ENCODE data around the gene B4GALT5.
A peak's percentile ranks its signal among the peaks of the same experiment; 100 is the strongest.

B4GALT5 gene

DNA sequence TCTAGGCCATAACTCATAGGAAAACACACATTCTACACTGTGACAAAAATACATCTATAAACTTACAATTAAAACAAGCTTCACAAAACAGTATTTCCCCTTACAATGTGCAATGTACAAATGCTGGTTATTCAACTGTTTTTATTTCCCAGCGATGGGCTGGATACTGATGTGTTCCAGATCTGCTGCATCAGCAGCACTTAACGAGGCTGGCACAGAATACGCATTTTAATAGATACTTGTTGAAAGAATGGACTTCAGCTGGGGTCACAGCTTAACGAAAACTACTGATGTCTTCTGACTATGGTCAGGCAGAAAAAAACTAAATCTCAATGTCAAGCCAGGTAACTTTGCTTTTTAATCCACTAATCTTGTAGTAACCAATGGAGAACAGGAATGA, 70.9 kb downstream of the B4GALT5 start:
- no peaks in the 10 kb centered on the region for H3K9me3 ChIP-seq (ENCODE audit: control insufficient read depth, low read length)
- no peaks in the 10 kb centered on the region for H3K27me3 ChIP-seq (ENCODE audit: control insufficient read depth, insufficient read depth, low read length)
- TF ChIP-seq, protein P1, sequence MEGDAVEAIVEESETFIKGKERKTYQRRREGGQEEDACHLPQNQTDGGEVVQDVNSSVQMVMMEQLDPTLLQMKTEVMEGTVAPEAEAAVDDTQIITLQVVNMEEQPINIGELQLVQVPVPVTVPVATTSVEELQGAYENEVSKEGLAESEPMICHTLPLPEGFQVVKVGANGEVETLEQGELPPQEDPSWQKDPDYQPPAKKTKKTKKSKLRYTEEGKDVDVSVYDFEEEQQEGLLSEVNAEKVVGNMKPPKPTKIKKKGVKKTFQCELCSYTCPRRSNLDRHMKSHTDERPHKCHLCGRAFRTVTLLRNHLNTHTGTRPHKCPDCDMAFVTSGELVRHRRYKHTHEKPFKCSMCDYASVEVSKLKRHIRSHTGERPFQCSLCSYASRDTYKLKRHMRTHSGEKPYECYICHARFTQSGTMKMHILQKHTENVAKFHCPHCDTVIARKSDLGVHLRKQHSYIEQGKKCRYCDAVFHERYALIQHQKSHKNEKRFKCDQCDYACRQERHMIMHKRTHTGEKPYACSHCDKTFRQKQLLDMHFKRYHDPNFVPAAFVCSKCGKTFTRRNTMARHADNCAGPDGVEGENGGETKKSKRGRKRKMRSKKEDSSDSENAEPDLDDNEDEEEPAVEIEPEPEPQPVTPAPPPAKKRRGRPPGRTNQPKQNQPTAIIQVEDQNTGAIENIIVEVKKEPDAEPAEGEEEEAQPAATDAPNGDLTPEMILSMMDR (IDR thresholded peaks at IDR 0.05): no peak
- no peak overlapping the region for H3K27ac ChIP-seq
- H2AFZ ChIP-seq: no peak overlapping the region
- H3K79me2 ChIP-seq: no peaks in the 10 kb centered on the region
- peaks cover 12% of the 10 kb centered on the region for H3K4me1 ChIP-seq
- peak overlapping the region; percentile 13 for H3K4me3 ChIP-seq (ENCODE audit: low read depth, low read length)
- peak overlapping the region; percentile 41 for H3K4me2 ChIP-seq (ENCODE audit: low read length)
- no peak overlapping the region for H3K9ac ChIP-seq
- no peaks in the 10 kb centered on the region for H3K36me3 ChIP-seq (ENCODE audit: control insufficient read depth, insufficient read depth, low read length)

DNA sequence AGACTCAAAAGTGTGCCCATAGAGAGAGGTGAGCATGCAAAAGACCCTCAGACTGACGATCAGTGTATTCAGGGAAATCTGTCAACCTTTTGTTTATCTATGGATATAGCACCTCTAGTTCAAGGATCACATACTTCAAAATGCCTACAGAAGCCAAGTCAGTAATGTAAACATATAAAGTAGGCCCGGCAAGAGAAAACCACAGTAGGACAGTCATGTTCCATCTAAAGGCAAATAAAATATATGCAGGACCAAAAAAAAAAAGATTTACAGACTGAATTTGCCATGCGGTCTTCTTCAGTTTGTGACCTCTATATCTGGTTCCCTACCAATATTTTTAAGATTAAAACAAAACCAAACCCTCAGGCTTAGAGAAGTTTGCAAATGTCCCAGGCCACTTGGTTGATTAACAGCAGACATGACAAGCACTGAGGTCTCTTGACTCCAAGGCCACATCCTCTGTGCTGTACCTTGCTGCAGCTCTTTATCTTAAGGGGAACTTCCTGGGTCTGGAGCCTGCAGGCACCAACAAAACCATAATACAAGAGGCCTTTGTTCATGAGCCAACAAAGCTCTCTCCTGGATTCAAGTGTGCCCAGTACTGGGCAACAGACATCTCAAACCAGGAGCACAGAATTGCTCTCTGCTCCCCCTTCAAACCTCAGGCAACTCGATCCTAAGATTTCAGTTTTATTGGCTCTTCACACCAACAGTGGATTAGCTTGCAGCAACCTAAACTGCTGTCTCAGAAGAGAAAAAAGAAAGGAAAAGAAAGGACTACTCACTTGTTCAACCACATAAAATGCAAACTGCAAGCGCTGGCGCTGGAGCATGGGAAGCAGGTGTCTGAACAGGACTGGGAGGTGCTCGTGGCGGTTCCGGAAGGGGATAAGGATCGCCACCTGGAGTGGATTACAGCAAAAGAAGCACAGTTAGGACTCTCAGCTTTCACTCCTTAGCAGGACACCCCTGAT, 71.7 kb downstream of the B4GALT5 start:
- H3K4me1 ChIP-seq: peaks cover 12% of the 10 kb centered on the region
- no peaks in the 10 kb centered on the region for H3K27me3 ChIP-seq (ENCODE audit: control insufficient read depth, insufficient read depth, low read length)
- no peaks in the 10 kb centered on the region for H3K79me2 ChIP-seq
- H3K9me3 ChIP-seq (ENCODE audit: control insufficient read depth, low read length): no peaks in the 10 kb centered on the region
- no peaks in the 10 kb centered on the region for H3K36me3 ChIP-seq (ENCODE audit: control insufficient read depth, insufficient read depth, low read length)
- H3K4me3 ChIP-seq (ENCODE audit: low read depth, low read length): peak overlapping the region; percentile 13
- H3K9ac ChIP-seq: no peak overlapping the region
- peak overlapping the region; percentile 9 for H3K27ac ChIP-seq
- H2AFZ ChIP-seq: no peak overlapping the region
- TF ChIP-seq, protein P1 (IDR thresholded peaks at IDR 0.05): no peak
- peak overlapping the region; percentile 33 for H3K4me2 ChIP-seq (ENCODE audit: low read length)

DNA sequence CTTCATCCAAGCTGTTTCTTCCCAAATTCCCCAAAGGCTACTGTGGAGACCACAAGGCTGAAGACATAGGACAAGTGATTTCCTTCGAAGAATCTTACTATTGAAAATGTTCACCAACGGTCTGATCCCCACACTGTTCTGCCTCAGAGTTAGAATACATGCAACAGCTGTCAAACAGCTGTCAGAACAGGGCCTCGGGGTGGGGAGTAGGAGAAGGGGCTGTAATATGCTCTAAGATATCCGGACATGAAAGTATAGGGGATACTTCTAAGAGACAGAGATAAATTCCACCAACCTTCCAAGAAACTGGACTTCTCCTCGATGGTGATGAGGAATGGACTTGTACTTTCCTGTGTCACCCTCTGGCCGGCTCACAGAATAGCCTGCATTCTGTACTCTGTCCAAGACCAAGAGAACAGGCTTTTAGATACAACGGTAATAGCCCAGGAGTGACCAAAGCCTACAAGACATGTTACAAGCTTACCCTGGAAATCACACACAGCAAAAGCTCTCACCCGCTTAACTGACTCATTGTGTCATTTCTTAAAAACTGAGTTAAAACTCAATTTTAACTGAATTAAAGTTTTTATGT, 76.5 kb downstream of the B4GALT5 start:
- H3K4me3 ChIP-seq (ENCODE audit: low read depth, low read length): no peak overlapping the region
- no peaks in the 10 kb centered on the region for H3K9me3 ChIP-seq (ENCODE audit: control insufficient read depth, low read length)
- H2AFZ ChIP-seq: no peak overlapping the region
- H3K9ac ChIP-seq: no peak overlapping the region
- H3K79me2 ChIP-seq: no peaks in the 10 kb centered on the region
- no peaks in the 10 kb centered on the region for H3K36me3 ChIP-seq (ENCODE audit: control insufficient read depth, insufficient read depth, low read length)
- TF ChIP-seq, protein P1 (IDR thresholded peaks at IDR 0.05): no peak
- H3K4me1 ChIP-seq: peaks cover 2% of the 10 kb centered on the region
- no peaks in the 10 kb centered on the region for H3K27me3 ChIP-seq (ENCODE audit: control insufficient read depth, insufficient read depth, low read length)
- no peak overlapping the region for H3K4me2 ChIP-seq (ENCODE audit: low read length)
- no peak overlapping the region for H3K27ac ChIP-seq

DNA sequence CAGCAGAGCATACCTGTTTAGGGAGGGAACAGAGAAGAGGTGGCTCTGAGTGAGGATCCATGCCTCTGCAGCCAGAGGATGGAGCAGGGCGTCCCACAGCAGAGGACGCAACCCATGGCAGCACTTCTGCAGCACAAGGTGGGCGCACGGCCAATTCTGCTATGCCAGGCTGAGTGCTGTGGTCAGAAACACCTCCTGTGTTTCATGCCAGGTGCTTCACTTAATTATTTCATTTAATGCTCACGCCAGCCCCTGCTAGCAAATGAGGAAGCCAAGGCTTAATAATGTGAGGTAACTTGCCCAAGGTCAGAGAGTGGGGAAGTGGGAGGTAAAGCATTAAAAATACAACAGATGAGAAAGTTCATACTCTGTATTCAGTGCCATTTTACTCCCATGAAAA, 77.2 kb downstream of the B4GALT5 start:
- no peaks in the 10 kb centered on the region for H3K9me3 ChIP-seq (ENCODE audit: control insufficient read depth, low read length)
- H3K36me3 ChIP-seq (ENCODE audit: control insufficient read depth, insufficient read depth, low read length): no peaks in the 10 kb centered on the region
- H3K9ac ChIP-seq: no peak overlapping the region
- no peak overlapping the region for H2AFZ ChIP-seq
- H3K4me3 ChIP-seq (ENCODE audit: low read depth, low read length): no peak overlapping the region
- TF ChIP-seq, protein P1 (IDR thresholded peaks at IDR 0.05): no peak
- no peak overlapping the region for H3K4me2 ChIP-seq (ENCODE audit: low read length)
- H3K4me1 ChIP-seq: no peaks in the 10 kb centered on the region
- H3K27me3 ChIP-seq (ENCODE audit: control insufficient read depth, insufficient read depth, low read length): no peaks in the 10 kb centered on the region
- H3K79me2 ChIP-seq: no peaks in the 10 kb centered on the region
- H3K27ac ChIP-seq: no peak overlapping the region
